Tibial nerve (tissue), 3 donors: Measurements from ENCODE around the gene SQOR.

ENCODE experiments used
- POLR2A ChIP-seq, 2 donors: fragments of 450-650 bp; IDR thresholded peaks; one replicate each; pipeline ENCODE4 v1.6.1; 2017; ENCODE audit warnings: antibody characterized with exemption in 2 of 2, mild to moderate bottlenecking in 2 of 2, moderate library complexity in 2 of 2
- TF ChIP-seq, protein P1 (sequence below), 5 experiments: fragments of 200-600 bp in 3 of 5; fragments of 450-650 bp in 2 of 5; sonication (generic) in 3 of 5; IDR thresholded peaks; one replicate each; pipeline ENCODE4 v1.5.1; 2016 to 2019; ENCODE audit warnings: antibody characterized with exemption in 5 of 5, mild to moderate bottlenecking in 3 of 5, moderate library complexity in 2 of 5

DNA sequence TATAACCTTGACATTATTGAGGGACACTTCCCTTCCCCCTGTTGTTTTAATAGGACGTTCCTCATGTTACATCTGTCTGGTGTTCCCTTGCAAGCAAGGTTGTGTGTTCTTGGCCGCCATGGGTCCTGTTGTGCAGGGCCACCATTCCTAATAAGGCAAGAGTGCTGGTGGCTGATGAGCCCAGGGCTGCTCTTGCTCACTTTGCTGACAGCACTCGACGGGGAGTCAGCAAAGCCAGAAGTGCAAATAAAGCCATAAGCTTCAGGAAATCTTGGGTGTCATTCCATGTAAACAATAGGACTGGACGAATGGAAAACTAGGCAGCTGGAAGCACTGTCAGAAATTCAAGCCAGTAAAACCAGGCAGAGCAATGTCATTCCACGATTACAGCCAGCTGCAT, 75.8 kb downstream of the SQOR start:
- TF ChIP-seq, protein P1, sequence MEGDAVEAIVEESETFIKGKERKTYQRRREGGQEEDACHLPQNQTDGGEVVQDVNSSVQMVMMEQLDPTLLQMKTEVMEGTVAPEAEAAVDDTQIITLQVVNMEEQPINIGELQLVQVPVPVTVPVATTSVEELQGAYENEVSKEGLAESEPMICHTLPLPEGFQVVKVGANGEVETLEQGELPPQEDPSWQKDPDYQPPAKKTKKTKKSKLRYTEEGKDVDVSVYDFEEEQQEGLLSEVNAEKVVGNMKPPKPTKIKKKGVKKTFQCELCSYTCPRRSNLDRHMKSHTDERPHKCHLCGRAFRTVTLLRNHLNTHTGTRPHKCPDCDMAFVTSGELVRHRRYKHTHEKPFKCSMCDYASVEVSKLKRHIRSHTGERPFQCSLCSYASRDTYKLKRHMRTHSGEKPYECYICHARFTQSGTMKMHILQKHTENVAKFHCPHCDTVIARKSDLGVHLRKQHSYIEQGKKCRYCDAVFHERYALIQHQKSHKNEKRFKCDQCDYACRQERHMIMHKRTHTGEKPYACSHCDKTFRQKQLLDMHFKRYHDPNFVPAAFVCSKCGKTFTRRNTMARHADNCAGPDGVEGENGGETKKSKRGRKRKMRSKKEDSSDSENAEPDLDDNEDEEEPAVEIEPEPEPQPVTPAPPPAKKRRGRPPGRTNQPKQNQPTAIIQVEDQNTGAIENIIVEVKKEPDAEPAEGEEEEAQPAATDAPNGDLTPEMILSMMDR (IDR thresholded peaks at IDR 0.05) = no peak
- TF ChIP-seq POLR2A (IDR thresholded peaks at IDR 0.05) = no peak
